ENCODE results near the gene LYRM7. TPM values are rescaled to one million over a fixed set of nuclear protein-coding genes. Genes with fewer than 3 reads are reported as not detected.

Gene LYRM7
- total and polyA plus RNA-seq, 10 of the 15 experiments (the other 5 are each of a cell fraction or from before 2014, with no cell fraction given) = 9.2 to 68.8 (median 20.2) TPM

DNA sequence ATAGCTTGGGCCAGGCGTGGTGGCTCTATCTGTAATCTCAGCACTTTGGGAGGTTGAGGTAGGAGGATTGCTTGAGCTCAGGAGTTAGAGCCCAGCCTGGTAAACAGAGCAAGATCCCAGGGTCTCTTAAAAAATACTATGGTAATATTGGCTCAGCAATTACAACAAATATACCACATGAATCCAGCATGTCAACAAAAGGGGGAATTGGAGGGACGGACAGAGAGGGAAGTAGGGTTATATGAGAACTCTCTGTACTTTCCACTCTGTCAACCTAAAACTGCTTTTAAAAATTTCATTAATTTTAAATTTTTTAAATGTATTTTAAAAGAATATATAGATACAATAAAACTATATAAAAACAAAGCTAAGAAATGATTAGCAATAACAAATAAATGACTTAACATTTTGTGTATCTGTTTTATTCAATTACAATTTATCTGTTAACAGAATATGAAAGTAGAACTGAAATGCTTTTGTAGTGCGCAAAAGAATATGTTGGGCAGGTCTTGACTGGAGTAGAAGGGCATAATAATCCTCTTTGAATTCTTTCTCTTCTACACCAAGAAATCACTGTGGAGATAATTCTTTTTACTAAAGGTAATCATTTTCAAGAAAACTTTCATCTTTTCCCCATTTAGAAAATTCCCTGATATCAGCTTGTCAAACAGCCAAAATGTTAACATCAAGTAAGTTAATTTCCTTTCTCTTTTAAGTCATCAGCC lies 80.2 kb downstream of the LYRM7 start:
- Histone ChIP-seq H3K4me1 (ENCODE audit: control insufficient read depth, insufficient read depth, low read length) (peaks cover 31% of the 10 kb centered on the region), H3K79me2 (ENCODE audit: control insufficient read depth, insufficient read depth, low read length) (peaks cover 28% of the 10 kb centered on the region), H3K27me3 (replicated peaks in 1 of 2; ENCODE audit: control insufficient read depth in 2 of 2, insufficient read depth in 2 of 2, low read length in 1 of 2) (no peaks in the 10 kb centered on the region), H3K9ac (ENCODE audit: control insufficient read depth, insufficient read depth, low read length) (no peak overlapping the region; the same call in 1 of the 2 replicates), H3K9me3 (replicated peaks; ENCODE audit: control insufficient read depth, insufficient read depth, low read length) (peaks cover 5% of the 10 kb centered on the region; the same call in 2 of the 3 replicates), H3K27ac (ENCODE audit: control insufficient read depth, insufficient read depth) (peak overlapping the region; percentile 80), H4K20me1 (ENCODE audit: control insufficient read depth, insufficient read depth) (no peaks in the 10 kb centered on the region), H3K4me3 (no peak overlapping the region), H2AFZ (ENCODE audit: control insufficient read depth, low read depth, low read length) (0 out of 2 replicates have a peak overlapping the region, but pooled peaks have one; percentile 15), H3K36me3 (ENCODE audit: control insufficient read depth in 2 of 2, insufficient read depth in 2 of 2, low read length in 1 of 2) (peaks cover 0 to 2% of the 10 kb centered on the region in 2 experiments; a peak in 1 of 4 replicates), H3K4me2 (ENCODE audit: control insufficient read depth, insufficient read depth) (peak overlapping the region; percentile 79)
- ChIA-PET POLR2A (interaction anchor here (1.1 to 10.7 kb wide), 9 partner anchors 11 to 131 kb away, joined by 3 to 141 read pairs (median 8); partner anchors contain the start of gene CDC42SE2), SMC1A (ENCODE audit: uncharacterized antibody, unreplicated experiment) (interaction anchor here (0.9 to 41.3 kb wide), 16 partner anchors 7 to 143 kb away, joined by 3 to 1218 read pairs (median 6); partner anchors contain the start of genes CDC42SE2 and HINT1), RAD21 (ENCODE audit: unreplicated experiment) (interaction anchor here (0.9 to 13.6 kb wide), 14 partner anchors 7 to 145 kb away, joined by 3 to 161 read pairs (median 7); partner anchors contain the start of genes CDC42SE2 and HINT1), CTCF (interaction anchor here (0.7 to 2.3 kb wide), 15 partner anchors 9 to 127 kb away, joined by 3 to 8 read pairs (median 5); no protein-coding TSS in a partner anchor)
- in situ Hi-C loops (cut with MboI) = no loop called here
- no peak for DNase-seq (ENCODE audit: low read depth, low spot score)
- intact Hi-C loops (cut with micrococcal nuclease; ENCODE audit: unreplicated experiment) = loop anchor here (2.0 kb wide), 1 partner anchor 26 kb away; no protein-coding TSS in a partner anchor
- BruUV-seq (replicated peaks) = no TSS peak
- no peak for TF ChIP-seq ZBED1 (IDR thresholded peaks at IDR 0.05; ENCODE audit: borderline replicate concordance)
- 0 out of 2 replicates have a peak, but pooled peaks have one; percentile 23 for TF ChIP-seq NFIC (IDR thresholded peaks at IDR 0.05; ENCODE audit: low read depth, low read length)
- TF ChIP-seq PAX5 (IDR thresholded peaks at IDR 0.05; ENCODE audit: borderline replicate concordance, low read depth, low read length) = no peak
- no peak for TF ChIP-seq HDAC2 (IDR thresholded peaks at IDR 0.05)
- TF ChIP-seq SIN3A (IDR thresholded peaks at IDR 0.05; ENCODE audit: low read depth, low read length) = no peak
- TF ChIP-seq, protein P1, sequence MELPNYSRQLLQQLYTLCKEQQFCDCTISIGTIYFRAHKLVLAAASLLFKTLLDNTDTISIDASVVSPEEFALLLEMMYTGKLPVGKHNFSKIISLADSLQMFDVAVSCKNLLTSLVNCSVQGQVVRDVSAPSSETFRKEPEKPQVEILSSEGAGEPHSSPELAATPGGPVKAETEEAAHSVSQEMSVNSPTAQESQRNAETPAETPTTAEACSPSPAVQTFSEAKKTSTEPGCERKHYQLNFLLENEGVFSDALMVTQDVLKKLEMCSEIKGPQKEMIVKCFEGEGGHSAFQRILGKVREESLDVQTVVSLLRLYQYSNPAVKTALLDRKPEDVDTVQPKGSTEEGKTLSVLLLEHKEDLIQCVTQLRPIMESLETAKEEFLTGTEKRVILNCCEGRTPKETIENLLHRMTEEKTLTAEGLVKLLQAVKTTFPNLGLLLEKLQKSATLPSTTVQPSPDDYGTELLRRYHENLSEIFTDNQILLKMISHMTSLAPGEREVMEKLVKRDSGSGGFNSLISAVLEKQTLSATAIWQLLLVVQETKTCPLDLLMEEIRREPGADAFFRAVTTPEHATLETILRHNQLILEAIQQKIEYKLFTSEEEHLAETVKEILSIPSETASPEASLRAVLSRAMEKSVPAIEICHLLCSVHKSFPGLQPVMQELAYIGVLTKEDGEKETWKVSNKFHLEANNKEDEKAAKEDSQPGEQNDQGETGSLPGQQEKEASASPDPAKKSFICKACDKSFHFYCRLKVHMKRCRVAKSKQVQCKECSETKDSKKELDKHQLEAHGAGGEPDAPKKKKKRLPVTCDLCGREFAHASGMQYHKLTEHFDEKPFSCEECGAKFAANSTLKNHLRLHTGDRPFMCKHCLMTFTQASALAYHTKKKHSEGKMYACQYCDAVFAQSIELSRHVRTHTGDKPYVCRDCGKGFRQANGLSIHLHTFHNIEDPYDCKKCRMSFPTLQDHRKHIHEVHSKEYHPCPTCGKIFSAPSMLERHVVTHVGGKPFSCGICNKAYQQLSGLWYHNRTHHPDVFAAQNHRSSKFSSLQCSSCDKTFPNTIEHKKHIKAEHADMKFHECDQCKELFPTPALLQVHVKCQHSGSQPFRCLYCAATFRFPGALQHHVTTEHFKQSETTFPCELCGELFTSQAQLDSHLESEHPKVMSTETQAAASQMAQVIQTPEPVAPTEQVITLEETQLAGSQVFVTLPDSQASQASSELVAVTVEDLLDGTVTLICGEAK (IDR thresholded peaks at IDR 0.05; ENCODE audit: borderline replicate concordance) = peak; percentile 42; the same call in 1 of the 2 replicates
- TF ChIP-seq, protein P2, sequence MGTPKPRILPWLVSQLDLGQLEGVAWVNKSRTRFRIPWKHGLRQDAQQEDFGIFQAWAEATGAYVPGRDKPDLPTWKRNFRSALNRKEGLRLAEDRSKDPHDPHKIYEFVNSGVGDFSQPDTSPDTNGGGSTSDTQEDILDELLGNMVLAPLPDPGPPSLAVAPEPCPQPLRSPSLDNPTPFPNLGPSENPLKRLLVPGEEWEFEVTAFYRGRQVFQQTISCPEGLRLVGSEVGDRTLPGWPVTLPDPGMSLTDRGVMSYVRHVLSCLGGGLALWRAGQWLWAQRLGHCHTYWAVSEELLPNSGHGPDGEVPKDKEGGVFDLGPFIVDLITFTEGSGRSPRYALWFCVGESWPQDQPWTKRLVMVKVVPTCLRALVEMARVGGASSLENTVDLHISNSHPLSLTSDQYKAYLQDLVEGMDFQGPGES (IDR thresholded peaks at IDR 0.05) = no peak
- TF ChIP-seq NR2C2 (IDR thresholded peaks at IDR 0.05; ENCODE audit: borderline replicate concordance, control insufficient read depth, insufficient read length, low read depth) = no peak
- no peak for TF ChIP-seq FOXK2 (IDR thresholded peaks at IDR 0.05)
- no peak for FAIRE-seq
- ATAC-seq = peak; percentile 52
- WGBS (ENCODE audit: insufficient coverage, insufficient replicate concordance, low lambda C conversion rate, missing lambda C conversion rate) = 53% methylated on average over 3 of the region's 3 CpGs
